Caco-2 (cell line): ENCODE measurements around the gene LRP1. TPM values are rescaled to one million over a fixed set of nuclear protein-coding genes. Genes with fewer than 3 reads are reported as not detected.
A peak's percentile ranks its signal among the peaks of the same experiment; 100 is the strongest.

Experiments used
- BruUV-seq: library from RNA; stranded (reverse); fragments of 400-500 nt; replicated peaks from 2 replicates; lab custom pipeline; 2021; lab: Mats Ljungman, UMichigan
- CTCF ChIA-PET: fragments of 300-600 bp; sonication (Branson Sonifier 250); formaldehyde crosslinking; loops from one replicate; lab custom pipeline; 2022; ENCODE audit warnings: antibody characterized with exemption; lab: Charles Lee
- POLR2A ChIA-PET: fragments of 300-600 bp; sonication (Branson Sonifier 250); formaldehyde crosslinking; loops from one replicate; lab custom pipeline; 2022; ENCODE audit warnings: antibody characterized with exemption; lab: Charles Lee
- DNase-seq, 2 experiments: peaks; one replicate each; pipeline versions ENCODE4 v3.0.0 to v3.0.0-alpha.2; 2020 to 2022
- H3K27me3 ChIP-seq: replicated peaks from 2 replicates; pipeline ENCODE4 v1.6.0; 2011; ENCODE audit warnings: low read length; ENCODE audit not compliant: control insufficient read depth, insufficient read depth
- H3K36me3 ChIP-seq: 2 replicates; pipeline ENCODE4 v1.5.1; 2011; ENCODE audit warnings: low read length; ENCODE audit not compliant: control insufficient read depth, insufficient read depth
- H3K4me1 ChIP-seq: fragments of 250-450 bp; sonication (Bioruptor Pico); 2 replicates; pipeline ENCODE4 v1.5.1; 2020; ENCODE audit warnings: mild to moderate bottlenecking
- H3K4me3 ChIP-seq: 2 replicates; pipeline ENCODE4 v1.5.1; 2011; ENCODE audit warnings: low read depth, mild to moderate bottlenecking, control low read depth, low read length
- H3K9me3 ChIP-seq: fragments of 250-450 bp; sonication (Bioruptor Pico); 2 replicates; pipeline ENCODE4 v1.5.1; 2020; ENCODE audit warnings: mild to moderate bottlenecking, moderate library complexity
- H3K27ac Mint-ChIP-seq: one replicate; pipeline ENCODE4 v1.8.0; 2022; ENCODE audit warnings: mixed read lengths; ENCODE audit not compliant: unreplicated experiment
- H3K27me3 Mint-ChIP-seq: one replicate; pipeline ENCODE4 v1.8.0; 2022; ENCODE audit warnings: mixed read lengths; ENCODE audit not compliant: insufficient read depth, unreplicated experiment
- H3K36me3 Mint-ChIP-seq: one replicate; pipeline ENCODE4 v1.8.0; 2022; ENCODE audit warnings: mild to moderate bottlenecking, mixed read lengths; ENCODE audit not compliant: insufficient read depth, unreplicated experiment
- H3K4me1 Mint-ChIP-seq: one replicate; pipeline ENCODE4 v1.8.0; 2022; ENCODE audit warnings: low read depth, mixed read lengths; ENCODE audit not compliant: unreplicated experiment
- H3K4me3 Mint-ChIP-seq: one replicate; pipeline ENCODE4 v1.8.0; 2022; ENCODE audit warnings: mild to moderate bottlenecking, moderate library complexity, mixed read lengths; ENCODE audit not compliant: unreplicated experiment
- H3K9me3 Mint-ChIP-seq: one replicate; pipeline ENCODE4 v1.8.0; 2022; ENCODE audit warnings: mixed read lengths; ENCODE audit not compliant: unreplicated experiment
- CTCF ChIP-seq, 2 experiments: fragments of 200-600 bp in 1 of 2; IDR thresholded peaks; 1 replicate in 1 of 2; 2 replicates in 1 of 2; pipeline versions ENCODE4 v1.5.1 to v1.8.0; 2011 to 2022; ENCODE audit warnings: antibody characterized with exemption in 1 of 2, control low read depth in 1 of 2, inconsistent platforms in 1 of 2, low read depth in 1 of 2, low read length in 1 of 2, mild to moderate bottlenecking in 1 of 2, moderate library complexity in 1 of 2; ENCODE audit not compliant: insufficient read depth in 1 of 2, severe bottlenecking in 1 of 2, unreplicated experiment in 1 of 2
- intact Hi-C: fragments of 100-400 bp; cut with micrococcal nuclease; formaldehyde crosslinking; loops from one replicate; pipeline ENCODE4 v1.10.0; 2022; ENCODE audit not compliant: unreplicated experiment
- total RNA-seq: library from RNA; stranded (reverse); gene quantifications from 2 replicates; pipeline ENCODE4 v1.2.3, GENCODE V29; 2022

Gene LRP1
- total RNA-seq, 1 experiment from 2014 or later, result 111 TPM

DNA sequence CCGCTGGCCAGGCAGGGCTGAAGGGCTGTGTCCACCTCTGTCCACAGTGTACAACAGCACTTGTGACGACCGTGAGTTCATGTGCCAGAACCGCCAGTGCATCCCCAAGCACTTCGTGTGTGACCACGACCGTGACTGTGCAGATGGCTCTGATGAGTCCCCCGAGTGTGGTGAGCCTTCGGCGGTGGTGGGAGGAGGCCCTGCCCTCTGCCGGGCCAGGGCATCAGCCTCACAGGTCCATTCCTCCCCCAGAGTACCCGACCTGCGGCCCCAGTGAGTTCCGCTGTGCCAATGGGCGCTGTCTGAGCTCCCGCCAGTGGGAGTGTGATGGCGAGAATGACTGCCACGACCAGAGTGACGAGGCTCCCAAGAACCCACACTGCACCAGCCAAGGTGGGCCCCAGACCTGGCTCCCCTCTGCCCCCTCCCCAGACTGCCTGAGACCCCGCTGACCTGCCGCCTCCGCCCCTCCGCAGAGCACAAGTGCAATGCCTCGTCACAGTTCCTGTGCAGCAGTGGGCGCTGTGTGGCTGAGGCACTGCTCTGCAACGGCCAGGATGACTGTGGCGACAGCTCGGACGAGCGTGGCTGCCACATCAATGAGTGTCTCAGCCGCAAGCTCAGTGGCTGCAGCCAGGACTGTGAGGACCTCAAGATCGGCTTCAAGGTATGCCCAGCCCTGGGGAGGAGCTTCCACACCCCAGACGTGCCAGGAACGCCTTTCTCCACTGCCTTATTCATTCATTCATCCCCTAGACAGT is 67.5 kb downstream of the LRP1 start:
- ChIA-PET CTCF (no interaction called here), POLR2A (no interaction called here)
- intact Hi-C loops, result no loop called here
- BruUV-seq, result TSS peak; percentile 16
- Mint-ChIP-seq H3K4me3 (no peak overlapping the region), H3K27ac (no peak overlapping the region), H3K4me1 (no peaks in the 10 kb centered on the region), H3K27me3 (no peaks in the 10 kb centered on the region), H3K36me3 (peaks cover 23% of the 10 kb centered on the region), H3K9me3 (no peaks in the 10 kb centered on the region)
- no peak for TF ChIP-seq CTCF (IDR thresholded peaks at IDR 0.05; ENCODE audit: insufficient read depth in 1 of 2, low read depth in 1 of 2, low read length in 1 of 2, severe bottlenecking in 1 of 2, unreplicated experiment in 1 of 2)
- Histone ChIP-seq H3K4me1 (no peaks in the 10 kb centered on the region), H3K27me3 (no peaks in the 10 kb centered on the region), H3K9me3 (no peaks in the 10 kb centered on the region), H3K4me3 (no peak overlapping the region), H3K36me3 (peaks cover 8% of the 10 kb centered on the region)
- DNase-seq, result no peak

DNA sequence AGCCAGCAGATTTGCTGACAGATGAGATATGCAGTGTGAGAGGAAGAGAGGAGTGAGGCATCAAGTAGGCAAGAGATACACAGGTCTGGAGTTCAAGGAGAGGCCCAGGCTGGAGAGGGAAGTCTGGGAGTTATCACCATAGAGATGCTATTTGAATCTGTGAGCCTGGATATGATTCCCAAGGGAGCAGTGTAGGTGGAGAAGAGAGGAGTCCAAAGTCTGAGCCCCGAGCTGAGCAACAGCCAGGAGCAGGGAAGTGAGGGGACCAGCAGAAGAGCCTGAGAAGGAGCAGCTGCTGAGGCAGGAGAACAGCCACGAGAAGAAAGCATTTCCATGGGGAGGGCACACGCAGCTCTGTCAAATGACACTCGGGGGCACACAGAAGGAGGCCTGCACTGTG is 68.2 kb downstream of the LRP1 start:
- POLR2A ChIA-PET, result no interaction called here
- Histone ChIP-seq H3K4me1 (no peaks in the 10 kb centered on the region), H3K36me3 (peaks cover 8% of the 10 kb centered on the region), H3K4me3 (no peak overlapping the region), H3K9me3 (no peaks in the 10 kb centered on the region), H3K27me3 (no peaks in the 10 kb centered on the region)
- Mint-ChIP-seq H3K4me1 (no peaks in the 10 kb centered on the region), H3K36me3 (peaks cover 20% of the 10 kb centered on the region), H3K27me3 (no peaks in the 10 kb centered on the region), H3K4me3 (no peak overlapping the region), H3K9me3 (no peaks in the 10 kb centered on the region), H3K27ac (no peak overlapping the region)
- intact Hi-C loops, result no loop called here
- TF ChIP-seq CTCF (IDR thresholded peaks at IDR 0.05; ENCODE audit: insufficient read depth in 1 of 2, low read depth in 1 of 2, low read length in 1 of 2, severe bottlenecking in 1 of 2, unreplicated experiment in 1 of 2), result no peak
- DNase-seq, result no peak
- CTCF ChIA-PET, result no interaction called here
- no TSS peak for BruUV-seq

DNA sequence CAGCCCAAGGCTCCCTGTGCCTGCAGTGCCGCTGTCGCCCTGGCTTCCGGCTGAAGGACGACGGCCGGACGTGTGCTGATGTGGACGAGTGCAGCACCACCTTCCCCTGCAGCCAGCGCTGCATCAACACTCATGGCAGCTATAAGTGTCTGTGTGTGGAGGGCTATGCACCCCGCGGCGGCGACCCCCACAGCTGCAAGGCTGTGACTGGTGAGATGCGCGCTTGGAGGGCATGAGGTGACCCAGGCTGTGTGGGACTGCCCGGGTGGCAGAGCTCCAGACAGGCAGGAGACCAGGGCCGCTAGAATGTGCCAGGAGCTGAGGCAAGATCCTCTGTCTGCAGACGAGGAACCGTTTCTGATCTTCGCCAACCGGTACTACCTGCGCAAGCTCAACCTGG is 68.7 kb downstream of the LRP1 start:
- no TSS peak for BruUV-seq
- DNase-seq, result no peak

More for the DNA sequence above, 68.7 kb downstream of the LRP1 start:
- Mint-ChIP-seq H3K4me3 (no peak overlapping the region), H3K9me3 (no peaks in the 10 kb centered on the region), H3K4me1 (no peaks in the 10 kb centered on the region), H3K27me3 (no peaks in the 10 kb centered on the region), H3K27ac (no peak overlapping the region), H3K36me3 (peaks cover 15% of the 10 kb centered on the region)
- POLR2A ChIA-PET, result no interaction called here
- no peak overlapping the region for H3K4me3 ChIP-seq
- no peaks in the 10 kb centered on the region for H3K27me3 ChIP-seq
- H3K4me1 ChIP-seq, result no peaks in the 10 kb centered on the region
- H3K9me3 ChIP-seq, result no peaks in the 10 kb centered on the region
- TF ChIP-seq CTCF (IDR thresholded peaks at IDR 0.05; ENCODE audit: insufficient read depth in 1 of 2, low read depth in 1 of 2, low read length in 1 of 2, severe bottlenecking in 1 of 2, unreplicated experiment in 1 of 2), result no peak
- CTCF ChIA-PET, result no interaction called here
- H3K36me3 ChIP-seq, result peaks cover 7% of the 10 kb centered on the region
- intact Hi-C loops, result no loop called here
